Activated T-cell treated with anti-CD3 and anti-CD28 coated beads for 1 hour (primary cell): ENCODE data around the gene SMAD3.

Experiments used
- DNase-seq: peaks from one replicate; pipeline ENCODE4 v3.0.0-alpha.2; 2020; ENCODE audit warnings: low read depth

Gene SMAD3

DNA sequence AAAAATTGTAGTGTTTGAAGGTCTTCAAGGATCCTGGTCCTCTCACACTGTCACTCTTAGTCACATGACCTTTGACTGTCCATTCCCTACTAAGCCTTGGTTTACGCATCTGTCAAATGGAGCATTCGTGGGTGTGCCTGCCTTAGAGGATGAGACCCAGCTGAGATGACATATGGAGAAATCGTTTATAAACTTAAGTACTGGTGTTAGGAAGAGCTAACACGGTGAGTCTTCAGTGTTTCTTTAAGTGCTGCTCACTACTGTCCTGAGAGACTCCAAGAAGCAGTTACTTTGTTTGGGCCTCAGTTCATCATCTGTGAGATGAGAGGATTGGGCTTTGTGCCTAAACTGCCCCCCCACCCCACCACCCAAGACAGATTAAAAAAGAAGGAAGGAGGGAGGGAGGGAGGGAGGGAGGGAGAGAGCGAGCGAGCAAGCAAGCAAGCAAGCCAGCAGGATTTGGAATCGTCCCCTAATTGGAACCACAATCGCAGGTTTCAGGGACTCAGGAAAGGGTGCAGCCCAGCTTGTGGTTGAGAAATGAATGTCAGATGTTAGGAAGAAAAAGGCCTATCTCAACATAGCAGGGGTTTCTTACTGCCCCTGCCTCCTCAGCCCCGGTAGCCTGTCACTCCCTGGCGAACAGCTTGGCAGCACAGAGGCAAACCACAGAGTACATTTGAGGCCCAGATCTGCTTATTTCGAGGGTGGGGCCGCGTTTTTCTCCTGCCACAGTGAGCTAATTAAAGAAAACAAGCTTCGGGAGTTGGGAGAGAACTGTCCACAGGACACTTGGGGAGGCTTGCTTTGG is 32.7 kb downstream of the SMAD3 start:
- no peak for DNase-seq

DNA sequence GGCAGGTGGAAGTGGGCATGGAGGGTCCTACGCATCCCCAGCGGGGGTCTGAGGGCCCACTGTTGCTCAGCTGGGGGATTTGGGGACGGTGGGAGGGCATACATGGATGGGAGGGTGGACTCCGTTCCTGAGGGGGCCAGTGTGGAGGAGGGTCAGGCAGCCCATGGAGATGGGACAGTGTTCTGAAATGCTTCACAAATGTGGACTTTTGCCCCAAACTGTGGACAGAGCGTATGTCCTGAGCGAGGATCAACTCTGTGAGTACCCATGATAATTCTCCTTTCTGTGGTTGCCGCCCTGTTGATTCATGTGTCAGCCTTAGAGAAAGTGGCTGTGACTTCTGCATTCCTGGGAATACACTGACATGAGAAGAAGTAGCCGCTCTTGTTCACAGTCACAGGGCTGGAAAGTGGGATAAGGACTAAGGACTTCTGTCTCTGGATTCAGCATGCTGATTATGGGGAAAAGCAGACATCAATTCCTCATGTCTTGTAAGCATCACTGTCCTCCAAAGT is 33.4 kb downstream of the SMAD3 start:
- DNase-seq = no peak

DNA sequence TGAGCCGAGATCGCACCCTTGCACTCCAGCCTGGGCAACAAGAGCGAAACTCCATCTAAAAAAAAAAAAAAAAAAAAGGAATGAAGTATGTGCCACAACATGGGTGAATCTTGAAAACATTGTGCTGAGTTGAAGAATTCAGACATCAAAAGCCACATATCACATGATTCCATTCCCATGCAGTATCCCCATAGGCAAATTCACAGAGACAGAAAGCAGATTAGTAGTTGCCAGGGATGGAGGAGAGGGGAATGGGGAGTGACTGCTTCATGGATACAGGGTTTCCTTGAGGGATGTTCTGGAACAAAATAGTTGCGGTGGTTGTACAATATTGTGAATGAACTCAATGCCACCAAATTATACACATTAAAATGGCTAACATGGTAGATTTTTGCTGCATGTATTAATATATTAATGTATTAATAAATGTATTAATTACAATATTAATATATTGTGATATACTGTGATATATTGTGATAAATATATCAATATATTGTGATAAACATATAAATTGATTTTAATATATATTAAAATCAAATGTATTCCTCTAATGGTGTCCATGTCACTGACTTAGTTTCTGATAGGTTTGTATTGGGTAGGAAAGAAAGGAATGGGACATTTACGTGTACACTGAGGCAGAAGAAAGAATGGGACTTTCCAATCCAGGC is 34.9 kb downstream of the SMAD3 start:
- no peak for DNase-seq

DNA sequence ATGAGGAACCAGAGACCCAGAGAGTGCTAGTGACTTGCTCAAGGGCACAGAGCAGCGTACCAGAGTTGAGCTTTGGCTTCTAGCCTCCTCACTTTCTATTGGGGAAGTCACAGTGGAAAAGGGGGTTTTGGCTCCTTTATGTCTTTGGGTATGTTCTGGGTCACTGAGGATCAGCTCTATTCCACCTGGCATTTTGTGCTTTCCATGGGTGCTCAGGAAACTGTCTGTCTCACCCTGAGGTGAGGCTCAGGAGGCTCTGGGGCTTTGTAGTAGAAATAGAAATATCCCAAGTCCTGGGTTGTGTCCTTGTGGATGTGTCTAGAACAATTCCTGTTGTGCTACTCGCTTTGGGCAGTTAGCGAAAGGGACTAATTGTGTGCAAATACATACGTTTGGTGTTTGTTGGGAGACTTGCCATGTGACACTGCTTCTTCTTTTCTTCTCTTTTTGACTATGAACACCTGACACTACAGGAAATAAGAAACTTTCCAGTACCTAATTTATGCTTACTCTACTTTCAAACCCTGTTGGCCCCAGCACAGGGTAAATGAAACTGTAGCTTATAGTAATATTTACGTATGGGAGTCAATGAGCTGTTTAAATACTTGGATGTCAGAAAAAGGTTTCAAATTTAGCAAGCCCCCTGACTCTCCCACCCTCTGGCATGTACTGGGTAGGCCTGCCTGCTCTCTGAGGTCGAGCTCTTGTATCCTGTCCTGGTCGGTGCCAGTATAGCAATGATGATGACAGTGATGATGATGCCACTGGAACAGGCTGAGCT is 35.6 kb downstream of the SMAD3 start:
- no peak for DNase-seq

DNA sequence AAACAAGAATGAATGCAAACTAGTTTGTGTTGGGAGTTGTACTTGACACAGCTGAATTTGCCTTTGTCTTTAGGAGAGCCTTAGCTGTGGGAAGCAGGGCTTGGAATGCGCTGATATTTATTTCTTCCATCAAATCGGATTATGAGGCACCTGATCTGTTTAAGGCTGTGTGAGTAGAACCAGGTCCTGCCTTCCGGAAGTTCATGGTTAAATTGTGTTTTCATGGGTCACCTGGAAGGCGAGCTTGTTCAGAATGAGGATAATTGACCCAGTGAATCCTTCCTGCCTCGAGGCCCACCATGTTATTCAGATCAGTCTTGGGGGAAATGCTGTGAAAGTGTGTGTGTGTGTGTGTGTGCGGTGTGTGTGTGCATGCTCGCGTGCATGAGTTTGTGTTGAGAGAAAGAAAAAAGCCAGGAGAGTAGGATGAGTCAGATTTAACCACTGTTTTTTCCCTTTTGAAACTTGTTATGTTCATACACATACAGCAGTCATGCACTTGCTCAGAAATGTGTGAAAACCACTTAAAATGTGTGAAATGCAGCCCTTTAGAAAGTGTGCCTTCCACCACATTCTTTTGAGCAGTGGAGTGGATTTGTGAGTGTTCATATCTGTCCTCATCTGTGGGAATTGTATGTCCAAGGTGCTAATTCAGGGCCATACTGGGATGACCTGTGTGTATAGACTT is 36.7 kb downstream of the SMAD3 start:
- DNase-seq = peak; percentile 36

DNA sequence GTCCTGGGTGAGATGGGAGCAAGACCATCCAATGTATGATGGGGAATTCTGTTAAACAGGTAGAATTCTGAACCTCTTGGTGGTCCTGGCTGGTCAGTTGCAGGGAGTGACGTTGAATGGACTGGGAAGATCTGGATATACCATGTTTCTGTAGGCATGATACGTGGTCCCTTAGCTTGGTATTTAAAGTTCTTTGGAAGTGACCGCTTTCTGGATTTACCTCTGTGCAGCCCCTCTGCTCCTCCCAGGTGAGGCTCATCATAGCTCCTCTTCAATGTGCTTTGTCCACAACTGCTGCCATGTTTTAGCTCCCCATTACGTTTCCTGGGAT is 37.2 kb downstream of the SMAD3 start:
- no peak for DNase-seq

DNA sequence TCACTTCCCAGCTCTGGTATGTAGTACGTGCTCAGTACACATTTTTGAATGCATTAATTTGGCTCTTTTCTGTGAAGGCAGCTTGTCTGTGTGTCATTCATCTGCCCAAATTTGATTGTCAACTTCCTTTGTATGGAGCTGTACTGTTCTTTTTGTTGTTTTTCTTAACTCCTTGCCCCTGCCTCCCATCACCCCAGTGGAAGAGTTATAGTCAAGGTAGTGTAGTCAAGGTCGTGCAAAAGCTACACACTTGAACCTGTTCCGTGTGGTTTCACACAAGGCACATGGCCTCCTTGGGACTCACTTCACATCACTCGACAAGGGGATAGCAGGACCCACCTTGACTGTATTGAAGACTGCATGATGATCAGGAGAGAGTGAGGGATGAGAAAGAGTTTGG is 37.6 kb downstream of the SMAD3 start:
- DNase-seq = no peak

DNA sequence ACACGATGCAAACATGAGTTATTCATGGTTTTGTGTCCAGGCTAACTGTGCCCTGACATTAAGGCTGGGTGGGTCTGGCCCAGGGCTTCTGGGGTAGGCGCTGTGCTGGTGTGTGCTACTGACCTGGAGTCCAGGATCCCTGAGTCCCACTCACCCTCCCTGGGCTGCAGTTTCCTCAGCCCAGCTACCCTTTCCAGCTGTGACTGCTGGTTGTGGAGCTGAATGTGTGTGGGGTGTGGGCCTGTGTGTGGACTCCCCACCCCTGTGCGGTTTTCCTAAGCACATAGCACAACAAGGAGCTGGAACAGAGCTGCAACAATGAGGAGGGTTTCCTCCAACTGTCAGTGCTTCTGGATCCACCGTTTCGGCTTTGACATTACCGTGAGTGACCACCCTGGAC is 38.0 kb downstream of the SMAD3 start:
- no peak for DNase-seq

DNA sequence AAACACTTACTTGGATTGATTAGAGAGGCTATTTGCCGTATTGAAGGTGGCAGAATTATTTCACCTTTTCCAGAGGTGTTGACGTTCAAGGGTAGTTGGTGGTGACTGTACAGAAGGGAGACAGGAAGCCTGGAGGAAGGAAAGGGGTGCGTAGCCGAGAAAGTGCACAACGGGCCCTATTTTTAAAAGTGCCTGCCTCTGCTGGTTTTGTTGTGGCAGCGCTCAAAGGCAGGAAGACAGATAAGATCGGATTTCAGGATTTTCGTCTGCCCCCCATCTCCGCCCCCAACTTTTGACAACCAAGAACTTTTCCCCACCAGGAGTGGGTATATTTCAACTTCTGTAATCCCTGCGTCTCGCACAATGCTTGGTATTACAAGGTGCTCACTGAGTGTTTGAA is 38.5 kb downstream of the SMAD3 start:
- no peak for DNase-seq

DNA sequence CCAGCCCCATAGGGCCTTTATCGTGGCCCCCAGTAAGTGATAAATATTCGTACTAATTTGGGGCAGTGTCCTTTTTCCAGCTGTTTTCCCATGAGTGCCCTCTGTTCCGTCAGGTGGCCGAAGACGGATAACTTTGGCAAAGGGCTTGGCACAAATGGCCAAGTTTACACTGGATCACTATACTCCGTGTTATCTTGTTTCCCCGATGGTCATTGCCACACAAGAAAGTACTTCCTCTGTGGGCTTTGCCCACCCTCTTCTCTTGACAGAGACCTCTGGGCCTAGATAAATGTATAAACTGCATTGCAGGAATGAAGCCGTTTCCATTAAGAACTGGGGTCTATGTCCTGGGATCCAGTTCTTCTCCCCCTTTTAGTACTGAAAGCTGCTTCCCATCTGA is 39.1 kb downstream of the SMAD3 start:
- no peak for DNase-seq

DNA sequence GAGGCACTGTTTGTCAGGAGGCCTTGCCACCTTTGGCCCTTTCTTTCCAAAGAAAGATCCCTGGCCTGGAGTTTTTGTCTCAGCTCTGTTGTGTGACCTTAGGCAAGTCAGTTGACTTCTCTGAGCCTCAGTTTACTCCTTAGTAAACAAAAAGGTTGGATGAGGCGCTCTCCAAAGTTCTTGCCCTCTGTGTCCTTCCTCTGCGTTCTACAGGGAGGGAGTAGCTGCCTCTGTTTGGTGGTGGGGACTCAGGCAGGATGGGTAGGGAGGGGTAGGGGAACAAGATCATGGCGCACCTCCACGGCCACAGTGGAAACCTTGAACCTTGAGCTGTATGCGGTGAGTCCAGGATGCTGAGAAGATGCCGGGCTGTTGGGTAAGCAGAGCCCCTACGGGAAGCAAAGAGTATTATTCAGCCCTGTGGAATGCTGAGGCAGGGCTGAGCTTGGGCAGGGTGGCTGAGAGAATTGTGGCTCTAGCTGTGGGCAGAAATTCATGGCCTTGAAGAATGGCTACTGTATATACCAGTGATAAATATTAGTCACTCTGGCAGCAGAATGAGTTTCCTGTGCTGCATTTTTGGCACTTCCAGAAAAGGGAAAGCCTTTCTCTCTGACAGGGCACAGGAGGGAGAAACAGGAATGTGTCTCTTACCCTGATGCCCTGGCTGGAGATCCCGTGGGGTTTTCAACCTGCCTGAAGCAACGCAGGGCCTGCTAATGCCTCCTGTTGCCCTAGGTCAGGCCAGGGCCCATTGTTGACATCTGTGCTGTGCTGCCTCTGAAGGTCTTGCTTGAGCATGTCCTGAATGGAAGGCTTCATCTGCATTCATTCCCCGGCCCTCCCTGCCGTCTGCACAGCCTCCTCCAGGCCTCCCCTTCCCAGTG is 39.9 kb downstream of the SMAD3 start:
- no peak for DNase-seq

DNA sequence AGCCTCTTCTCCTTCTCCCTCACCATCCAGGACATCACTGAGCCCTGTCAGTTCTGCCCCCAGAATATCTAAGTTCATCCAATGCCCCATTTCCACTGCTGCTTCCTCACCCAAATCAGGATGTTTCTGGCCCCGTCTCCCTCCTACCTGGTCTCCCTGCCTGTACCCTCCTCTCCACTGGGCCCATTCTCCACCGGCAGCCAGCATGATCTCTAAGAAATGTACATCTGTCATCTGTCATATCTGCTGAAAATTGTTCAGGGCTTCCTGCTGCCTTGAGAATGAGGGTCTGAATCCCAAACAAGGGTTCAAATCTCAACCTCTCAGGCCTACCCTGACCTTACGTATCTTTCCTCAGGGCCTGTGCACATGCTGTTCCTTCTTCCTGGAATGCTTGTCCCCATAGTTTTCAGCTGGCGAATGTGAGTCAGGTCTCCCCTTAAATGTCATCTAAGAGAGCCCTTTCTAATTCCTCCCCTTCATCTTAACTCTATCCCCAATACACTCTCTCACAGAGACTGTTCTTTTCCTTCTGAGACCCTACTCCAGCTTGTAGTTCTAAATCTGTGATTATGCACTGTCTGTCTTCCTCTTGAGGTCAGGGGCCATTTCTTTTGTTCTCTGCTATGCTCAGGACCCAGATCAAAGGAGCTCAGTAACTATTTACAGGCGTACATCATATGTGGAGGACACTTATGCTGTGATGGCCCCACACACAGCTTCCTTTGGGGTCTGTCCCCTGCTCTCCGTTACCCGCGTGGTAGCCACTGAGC is 40.8 kb downstream of the SMAD3 start:
- no peak for DNase-seq

DNA sequence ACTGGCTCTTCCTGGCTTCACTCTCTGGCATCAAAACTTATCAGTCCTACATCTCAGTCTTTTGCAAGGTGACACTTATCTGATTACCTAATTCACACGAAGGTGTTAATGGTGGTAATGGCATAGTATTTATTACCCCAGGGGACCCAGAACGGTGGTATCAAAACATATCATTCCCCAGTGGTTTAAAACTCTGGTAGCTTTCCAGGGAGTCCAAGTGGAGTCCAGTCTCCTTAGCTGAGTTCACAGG is 41.3 kb downstream of the SMAD3 start:
- DNase-seq = no peak

DNA sequence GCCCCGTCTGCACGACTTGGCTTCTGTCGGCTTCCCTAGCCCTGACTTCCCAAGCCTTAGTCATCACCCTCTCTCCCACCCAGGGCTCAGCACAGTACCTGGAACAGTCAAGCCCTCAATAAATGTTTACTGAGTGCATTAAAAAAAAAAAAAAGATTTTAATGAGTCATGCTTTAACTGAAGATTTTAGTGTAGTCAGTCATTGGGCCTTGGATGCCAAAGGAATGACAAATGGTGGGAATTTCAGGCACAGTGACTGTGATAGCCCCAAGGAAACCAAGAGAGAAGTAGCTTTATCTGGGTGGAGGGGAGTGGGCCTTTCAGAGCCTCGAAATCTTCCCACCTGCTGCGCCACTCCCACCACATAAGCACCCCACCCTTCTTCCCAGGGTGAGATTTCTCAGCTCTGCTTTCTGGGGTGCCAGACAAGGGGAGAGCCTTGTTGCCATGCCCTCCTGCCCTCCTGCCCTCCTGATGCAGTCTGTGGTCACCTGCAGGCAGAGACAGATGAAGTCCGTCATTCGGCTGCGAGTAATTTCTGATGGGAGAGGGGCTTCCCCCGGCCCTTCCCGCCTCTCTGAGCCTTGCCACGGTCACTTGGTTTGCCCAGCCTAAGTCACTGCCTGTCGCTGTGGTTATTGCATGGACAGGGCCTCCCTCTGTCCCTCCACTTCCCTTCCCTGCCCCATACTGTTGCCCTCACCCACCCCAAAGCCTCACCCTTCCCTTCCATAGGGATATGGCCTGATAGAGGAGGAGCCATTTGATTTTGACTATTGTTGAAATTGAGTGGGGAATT is 41.8 kb downstream of the SMAD3 start:
- DNase-seq = no peak

DNA sequence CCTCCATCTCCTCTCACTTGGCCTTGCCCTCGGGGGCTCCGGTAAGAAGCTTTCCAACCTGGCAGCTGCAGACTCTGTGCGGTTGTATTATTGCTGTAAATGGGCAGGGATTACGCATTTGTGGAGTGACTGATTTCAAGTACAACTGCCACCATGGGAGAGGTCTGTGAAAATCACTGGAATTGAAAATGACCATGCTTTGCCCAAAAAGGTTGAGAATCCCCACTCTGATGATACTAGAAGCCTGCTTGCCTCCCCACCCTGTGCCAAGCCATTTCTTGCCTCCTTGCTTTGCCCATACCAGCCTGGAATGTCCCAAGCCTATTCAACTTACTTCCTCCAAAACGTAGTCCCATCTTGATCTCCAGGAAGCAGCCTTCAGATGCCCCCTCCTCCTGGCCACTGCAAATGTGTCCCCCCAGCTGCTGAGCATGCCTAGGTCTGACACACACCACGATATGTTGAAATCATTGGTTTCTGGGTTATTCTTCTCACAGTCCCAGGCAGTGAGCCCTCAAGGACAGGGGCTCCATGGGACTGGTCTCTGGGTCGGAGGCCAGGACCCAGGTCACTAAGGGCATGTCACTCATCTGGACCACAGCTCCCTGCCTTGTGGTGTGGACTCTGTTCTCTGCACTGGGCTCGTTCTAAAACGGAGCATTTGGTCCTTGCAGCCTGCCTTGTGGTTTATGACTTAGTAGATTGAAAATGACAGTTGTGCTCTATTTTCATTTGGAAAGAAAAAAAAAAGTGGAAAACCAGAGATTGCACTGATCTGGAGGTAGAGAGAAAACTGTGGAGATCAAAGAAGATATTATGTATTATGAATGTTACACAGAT is 42.9 kb downstream of the SMAD3 start:
- DNase-seq = no peak

DNA sequence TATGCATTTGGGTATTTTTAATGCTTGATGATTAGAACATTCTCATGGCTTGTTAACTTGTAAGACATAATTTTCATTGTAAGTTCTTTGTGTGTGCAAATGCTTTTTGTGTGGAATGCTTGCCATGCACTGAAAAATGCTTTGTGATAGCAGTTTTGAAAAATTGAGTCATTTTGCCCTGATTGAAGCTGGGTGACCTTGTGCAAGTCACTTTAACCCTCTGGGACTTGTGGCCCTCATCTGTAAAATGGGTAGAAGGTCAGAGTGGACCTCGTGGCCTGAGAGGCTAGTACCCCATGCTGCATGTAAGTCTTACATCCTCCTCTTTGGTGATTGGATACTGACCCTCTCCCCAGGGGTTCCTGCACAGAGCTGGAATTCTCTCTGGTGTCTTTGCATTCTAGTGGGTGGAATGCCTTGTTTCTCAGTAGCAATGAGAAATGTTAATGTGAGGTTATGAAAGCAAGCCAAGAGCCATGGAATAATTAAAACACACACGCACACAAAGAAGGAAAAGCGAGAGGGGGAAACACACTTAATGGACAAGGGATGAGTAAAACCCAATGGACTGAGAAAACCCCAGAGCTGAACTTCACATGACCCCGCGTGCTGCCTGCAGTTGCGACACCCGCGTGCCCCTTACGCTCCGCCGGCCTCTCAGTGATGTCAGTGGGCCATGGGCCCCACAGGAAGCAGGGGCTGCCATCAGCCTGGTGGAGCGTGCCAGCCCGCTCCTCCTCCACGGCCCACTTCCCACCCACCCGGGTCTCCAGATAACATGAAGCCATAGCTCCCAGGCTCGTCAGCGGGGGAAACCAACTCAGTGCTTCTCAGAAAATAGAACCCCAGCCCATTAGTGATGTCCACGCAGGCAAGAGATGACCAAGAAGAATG is 44.0 kb downstream of the SMAD3 start:
- no peak for DNase-seq

DNA sequence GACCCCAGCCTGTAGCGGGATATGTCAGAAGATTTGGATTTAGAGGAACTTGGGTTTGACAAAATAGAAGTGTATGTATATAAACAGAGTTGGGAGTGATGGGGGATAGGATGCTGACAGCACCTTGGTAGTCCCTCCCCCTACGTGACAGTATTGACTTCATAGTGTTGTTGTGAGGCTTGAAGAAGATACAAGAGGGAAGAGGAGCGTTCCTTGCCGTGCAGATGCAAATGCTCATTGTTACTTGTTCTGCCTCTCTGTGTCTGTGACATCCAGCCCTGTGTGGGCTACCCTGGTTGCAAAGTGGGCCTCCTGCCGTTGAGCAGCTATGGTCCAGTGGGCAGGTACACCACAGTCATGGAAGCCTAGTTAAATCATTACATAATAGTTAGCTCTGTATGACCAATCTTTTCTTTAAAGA is 45.0 kb downstream of the SMAD3 start:
- no peak for DNase-seq
